Glomerular endothelial cell (primary cell): ENCODE data around the gene MYO6. TPM values are rescaled to one million over a fixed set of nuclear protein-coding genes. Genes with fewer than 3 reads are reported as not detected.
"Not testable (repeated sequence)": the region's sequence is repeated elsewhere in the genome, so short reads cannot be mapped to it uniquely, and the experiment has no call there.

Experiments used
- DNase-seq: peaks from one replicate; pipeline ENCODE4 v3.0.0-alpha.2; 2011; ENCODE audit warnings: low read depth, low spot score; ENCODE audit errors: extremely low read depth
- total RNA-seq: library from RNA; depleted of rRNA; stranded (reverse); fragments of >200 nt; gene quantifications from 2 replicates; pipeline ENCODE4 v1.2.3, GENCODE V29; 2015

The MYO6 gene
- total RNA-seq, 1 donor from 2014 or later = 55.8 TPM

DNA sequence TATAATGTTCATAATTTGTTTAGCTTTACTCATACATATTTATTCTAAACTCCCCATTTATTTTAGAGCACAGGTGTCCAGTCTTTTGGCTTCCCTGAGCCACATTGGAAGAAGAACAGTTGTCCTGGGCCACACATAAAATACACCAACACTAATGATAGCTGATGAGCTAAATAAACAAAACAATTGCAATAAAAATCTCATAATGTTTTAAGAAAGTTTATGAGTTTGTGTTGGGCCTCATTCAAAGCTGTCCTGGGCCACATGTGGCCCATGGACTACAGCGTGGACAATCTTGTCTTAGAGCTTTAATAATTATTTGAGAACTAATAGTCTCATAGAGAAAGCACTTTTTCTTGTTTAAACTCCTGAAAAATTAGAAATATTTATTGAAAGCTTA is 131.3 kb downstream of the MYO6 start:
- no peak for DNase-seq

DNA sequence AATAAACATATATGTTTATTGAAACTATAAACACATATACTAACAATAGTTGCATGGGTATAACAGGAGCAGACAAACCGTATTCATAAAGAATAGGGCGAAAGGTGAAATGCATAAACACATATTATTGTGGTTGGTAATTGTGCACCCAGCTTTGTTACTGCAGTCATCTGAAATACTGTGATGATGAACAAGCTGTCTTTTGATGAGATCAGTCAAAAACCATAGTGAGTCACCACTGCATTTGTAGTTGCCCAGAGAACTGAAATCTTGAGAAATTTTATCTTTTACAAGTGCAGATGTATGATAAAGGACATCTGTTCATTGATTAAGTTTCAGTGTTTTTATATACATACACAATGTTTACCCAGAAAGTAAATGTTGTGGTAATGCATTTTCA is 133.7 kb downstream of the MYO6 start:
- no peak for DNase-seq

DNA sequence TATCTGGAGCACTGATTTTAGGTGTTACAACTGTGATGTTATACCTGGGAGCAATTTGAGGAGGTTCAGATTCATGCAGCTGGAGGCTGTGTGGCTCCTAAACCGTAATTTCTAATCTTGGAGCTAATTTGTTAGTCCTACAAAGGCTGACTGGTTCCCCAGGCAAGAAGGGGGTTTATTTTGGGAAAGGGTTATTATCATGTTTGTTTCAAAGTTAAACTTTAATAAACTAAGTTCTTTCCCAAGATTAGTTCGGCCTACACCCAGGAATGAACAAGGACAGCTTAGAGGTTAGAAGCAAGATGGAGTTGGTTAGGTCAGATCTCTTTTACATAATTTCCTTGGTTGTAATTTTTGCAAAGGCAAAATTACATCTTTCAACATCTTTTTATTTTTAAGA is 135.8 kb downstream of the MYO6 start:
- DNase-seq = no peak

DNA sequence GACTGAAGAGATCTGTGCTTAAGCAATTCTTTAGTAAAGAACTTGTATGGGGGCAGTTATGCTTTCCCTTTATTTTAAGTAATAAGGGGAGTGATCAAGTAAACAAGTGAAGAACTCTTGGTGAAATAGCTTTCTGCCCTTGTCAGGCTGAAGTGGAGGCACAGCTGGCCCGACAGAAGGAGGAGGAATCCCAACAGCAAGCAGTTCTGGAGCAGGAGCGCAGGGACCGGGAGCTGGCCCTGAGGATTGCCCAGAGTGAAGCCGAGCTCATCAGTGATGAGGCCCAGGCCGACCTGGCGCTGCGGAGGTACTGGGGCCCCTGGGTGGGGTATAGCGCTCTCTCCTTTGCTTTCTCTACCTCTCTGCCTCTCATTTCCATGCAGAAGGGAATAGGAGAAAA is 143.3 kb downstream of the MYO6 start:
- no peak for DNase-seq

DNA sequence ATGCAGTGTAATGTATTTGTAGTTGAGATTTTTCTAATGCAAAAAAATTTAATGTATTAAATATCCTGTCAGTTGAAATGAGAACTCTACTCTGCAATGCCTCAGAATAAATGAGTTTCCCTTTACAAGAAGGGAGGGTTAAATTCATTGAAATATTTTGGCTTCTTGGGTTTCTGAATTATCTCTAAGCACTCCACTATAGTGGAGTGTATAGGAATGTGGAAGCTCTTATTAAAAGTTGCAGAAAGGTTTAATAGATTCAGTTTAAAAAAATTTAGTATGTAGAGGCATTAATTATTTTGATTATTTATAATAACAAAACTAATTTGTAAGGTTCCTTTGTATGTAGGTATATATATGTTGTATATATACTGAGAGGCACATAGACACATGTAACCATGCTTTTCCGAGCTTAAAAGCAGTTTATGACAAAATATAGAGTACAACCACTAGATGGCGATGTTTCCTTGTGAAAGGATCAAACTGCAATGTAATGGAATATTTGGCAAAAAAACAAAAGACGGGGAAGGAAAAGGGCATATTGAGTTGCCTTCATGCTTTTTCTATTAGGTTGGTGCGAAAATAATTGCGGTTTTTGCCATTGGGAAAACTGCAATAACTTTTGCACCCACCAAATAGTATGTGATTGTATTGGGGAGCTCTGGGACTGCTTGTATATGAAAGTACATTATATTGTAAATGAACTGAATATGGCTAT is 144.2 kb downstream of the MYO6 start:
- peak; percentile 69 for DNase-seq

DNA sequence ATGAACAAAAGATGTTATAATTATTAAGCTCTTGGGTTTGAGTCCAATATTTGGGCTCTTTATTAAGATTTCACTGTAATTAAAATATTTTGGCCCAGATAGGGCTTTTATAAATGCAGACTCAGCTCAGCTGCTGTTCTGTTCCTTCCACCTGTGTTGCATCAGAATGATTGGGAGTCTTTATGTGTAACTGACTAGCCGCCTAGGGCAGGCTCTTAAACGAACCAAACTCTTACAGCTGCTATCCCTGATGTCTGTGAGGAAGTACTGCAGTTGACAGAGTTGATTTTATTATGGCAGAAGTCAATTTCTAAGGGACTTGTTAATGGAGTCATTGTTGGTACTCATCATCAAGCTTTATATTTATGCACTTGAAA is 144.7 kb downstream of the MYO6 start:
- no peak for DNase-seq

DNA sequence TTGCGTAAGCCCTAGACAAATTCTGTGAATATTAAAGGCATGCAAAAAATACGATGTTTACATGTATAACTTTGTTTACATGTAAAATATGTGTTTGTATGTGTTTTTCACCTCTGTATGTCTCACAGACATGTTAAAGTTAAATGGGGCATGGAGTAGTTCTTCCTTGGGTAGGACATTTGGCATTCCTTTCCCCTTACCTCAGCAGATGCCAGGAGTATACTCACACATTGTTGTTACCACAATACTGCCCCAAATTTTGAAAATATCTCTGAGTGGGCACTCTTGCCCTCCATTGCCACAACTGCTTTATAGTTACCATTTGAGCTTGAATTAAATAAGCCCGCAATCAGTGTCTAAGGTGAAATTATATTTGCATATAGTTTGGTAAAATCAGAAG is 147.5 kb downstream of the MYO6 start:
- no peak for DNase-seq

DNA sequence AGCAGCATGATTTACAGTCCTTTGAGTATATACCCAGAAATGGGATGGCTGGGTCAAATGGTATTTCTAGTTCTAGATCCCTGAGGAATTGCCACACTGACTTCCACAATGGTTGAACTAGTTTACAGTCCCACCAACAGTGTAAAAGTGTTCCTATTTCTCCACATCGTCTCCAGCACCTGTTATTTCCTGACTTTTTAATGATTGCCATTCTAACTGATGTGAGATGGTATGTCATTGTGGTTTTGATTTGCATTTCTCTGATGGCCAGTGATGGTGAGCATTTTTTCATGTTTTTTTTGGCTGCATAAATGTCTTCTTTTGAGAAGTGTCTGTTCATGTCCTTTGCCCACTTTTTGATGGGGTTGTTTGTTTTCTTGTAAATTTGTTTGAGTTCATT is 151.2 kb downstream of the MYO6 start:
- not testable (repeated sequence) for DNase-seq

DNA sequence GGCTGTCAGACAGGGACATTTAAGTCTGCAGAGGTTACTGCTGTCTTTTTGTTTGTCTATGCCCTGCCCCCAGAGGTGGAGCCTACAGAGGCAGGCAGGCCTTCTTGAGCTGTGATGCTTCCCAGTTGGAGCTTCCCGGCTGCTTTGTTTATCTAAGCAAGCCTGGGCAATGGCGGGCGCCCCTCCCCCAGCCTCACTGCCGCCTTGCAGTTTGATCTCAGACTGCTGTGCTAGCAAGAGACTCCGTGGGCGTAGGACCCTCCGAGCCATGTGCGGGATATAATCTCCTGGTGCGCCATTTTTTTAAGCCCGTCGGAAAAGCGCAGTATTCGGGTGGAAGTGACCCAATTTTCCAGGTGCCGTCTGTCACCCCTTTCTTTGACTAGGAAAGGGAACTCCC is 156.1 kb downstream of the MYO6 start:
- DNase-seq = not testable (repeated sequence)

DNA sequence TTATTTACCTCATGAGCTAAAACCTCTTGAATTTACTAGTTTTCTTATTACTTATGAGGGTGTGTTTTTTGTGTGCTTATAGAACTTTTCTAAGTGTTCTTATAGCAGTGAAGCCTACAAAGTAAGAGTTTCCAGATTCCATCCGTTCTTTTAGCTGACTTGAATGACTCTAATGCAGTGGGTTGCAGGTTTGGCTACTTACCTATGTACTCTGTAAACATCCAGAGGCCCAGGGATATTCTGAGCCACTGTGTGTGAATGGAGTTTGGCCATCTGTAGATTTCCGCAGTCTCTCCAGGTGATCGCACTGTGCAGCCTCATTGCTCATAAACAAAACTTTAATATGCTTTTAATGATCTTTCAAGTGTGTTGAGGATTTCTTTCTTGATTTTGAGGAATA is 157.8 kb downstream of the MYO6 start:
- no peak for DNase-seq

DNA sequence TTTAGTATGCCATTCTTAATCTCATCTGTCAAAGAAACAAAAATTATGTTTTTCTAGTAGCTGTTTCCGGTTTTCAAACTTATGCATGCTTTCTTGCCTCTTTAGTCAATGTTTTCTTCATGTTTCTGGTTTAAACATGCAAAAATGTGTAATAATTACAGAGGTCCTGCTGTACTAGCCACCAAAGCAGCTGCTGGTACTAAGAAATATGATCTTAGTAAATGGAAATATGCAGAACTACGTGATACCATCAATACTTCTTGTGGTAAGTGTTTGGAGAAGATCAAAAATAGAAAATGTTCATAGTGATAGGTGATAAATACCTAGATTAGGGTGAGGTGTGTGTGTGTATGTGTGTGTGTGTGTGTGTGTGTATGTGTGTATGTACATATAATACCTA is 158.4 kb downstream of the MYO6 start:
- DNase-seq = no peak

DNA sequence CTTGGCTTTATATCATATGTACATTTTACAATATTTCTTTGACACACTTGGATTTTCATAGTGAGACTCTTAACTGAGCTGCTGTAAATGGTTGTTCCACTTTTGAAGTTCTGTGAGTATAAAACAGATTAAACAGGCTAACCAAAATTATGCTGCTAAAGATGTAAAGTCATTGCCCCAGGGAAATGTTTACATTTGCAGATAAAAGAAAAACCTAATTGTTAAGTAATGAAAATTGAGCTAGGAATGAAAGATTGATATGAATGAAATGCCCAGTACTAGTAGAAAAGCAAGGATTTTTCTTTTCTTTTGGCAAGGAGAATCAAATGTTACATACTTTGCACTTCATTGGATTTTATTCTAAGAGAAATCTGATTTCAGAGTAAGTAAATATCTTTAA is 164.0 kb downstream of the MYO6 start:
- no peak for DNase-seq

DNA sequence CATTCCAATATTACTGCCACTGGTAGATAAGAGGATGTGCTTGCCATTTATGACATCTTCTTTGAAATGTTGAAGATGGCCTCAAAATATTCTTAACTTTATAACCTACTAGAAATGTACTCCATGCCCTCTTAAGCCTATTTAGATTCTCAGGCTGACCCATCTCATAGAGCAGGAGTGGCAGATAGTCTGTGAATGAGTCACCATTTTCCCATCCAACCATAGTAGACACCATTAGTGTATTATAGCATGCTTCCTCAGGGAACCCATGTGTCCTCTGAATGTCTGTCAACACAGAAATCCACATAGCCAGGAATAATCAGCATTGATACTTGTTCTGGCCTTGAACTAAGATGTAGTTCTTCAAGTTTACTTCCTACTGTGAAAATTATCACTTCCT is 173.2 kb downstream of the MYO6 start:
- no peak for DNase-seq

DNA sequence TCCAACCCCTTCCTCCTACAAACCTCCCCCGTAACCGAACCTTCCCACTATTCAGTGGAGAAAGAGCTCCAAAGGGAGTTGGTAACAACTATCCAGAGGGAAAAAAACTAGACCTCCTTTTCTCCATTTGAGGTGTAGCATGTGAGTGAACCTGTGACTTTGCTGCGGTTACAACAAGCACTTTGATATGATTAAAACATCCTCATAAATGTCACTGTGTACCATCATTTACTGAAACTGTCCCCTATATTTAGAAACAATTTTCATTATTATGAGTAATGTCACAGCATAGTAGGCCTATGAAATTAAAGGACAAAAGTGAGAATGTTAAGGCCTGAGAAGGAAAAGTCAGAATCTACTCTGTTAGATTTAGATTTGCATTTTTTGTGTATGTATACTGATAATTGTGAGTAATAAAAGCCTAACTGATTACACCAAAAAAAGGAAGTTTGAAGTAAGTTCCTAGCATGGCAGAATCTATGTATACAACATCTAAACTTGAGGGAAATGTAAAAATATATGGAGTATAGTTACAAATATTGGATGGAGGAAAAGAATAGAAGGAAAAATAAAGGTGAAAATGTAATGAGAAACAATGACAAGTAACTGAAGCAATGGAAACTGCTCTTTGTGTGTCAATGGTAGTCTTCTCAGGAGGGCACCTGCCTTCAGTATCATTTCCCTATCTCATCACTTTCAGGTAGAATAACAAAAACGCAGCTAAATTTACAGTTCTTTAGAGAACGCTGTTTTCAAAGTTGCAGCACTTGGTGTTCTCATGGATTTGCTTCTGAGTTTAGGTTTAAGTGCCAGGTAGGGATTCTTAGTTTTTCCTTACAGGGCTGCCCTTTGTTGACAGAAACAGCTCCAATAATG is 177.5 kb downstream of the MYO6 start:
- no peak for DNase-seq

DNA sequence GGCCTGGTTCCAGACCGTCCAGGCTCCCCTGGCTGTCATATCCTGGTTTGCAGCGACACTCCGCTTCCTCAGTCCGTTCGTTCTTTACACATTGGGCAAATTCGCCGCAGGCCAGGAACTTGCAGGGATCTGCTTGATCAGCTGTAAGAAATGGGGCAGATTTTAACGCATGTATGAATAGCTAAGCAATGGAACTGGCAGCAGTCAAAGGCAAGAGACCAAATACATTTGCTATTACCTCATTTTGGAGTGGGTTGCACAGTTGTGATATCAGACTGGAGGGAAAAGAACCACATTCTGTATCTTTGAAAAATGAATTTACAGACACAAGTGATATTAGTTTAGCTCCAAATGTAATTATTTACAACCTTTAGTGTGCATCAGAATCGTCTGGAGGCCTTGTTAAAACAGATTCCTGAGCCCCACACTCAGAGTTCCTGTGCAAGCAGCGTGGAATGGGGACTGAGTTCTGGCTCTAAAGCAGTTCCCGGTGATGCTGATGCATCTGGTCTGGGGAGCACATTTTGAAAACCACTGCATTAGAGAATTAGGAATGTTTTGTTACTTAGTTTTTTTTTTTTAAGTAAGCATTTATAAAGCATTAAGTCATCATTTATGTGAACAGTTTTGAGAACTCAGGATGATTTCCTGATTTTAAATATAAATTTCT is 182.1 kb downstream of the MYO6 start:
- DNase-seq = no peak

DNA sequence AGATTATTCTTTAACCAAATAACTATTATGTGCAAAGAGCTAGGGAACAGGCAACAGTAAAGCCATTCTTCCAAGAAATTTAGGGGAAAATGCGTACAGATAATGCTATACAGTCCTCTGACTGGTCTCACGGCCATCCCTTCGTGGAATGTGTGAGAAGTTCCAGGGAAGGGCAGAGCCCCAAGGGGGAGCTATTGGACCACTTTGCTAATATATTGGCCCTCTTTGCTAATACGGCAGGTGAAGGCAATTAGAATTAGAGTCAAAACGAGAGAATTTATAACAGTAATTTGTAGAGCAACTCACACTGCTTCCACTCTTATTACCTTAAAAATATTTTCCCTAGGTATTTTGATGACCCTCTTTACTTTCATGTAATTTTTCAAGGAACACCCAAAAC is 183.0 kb downstream of the MYO6 start:
- no peak for DNase-seq

DNA sequence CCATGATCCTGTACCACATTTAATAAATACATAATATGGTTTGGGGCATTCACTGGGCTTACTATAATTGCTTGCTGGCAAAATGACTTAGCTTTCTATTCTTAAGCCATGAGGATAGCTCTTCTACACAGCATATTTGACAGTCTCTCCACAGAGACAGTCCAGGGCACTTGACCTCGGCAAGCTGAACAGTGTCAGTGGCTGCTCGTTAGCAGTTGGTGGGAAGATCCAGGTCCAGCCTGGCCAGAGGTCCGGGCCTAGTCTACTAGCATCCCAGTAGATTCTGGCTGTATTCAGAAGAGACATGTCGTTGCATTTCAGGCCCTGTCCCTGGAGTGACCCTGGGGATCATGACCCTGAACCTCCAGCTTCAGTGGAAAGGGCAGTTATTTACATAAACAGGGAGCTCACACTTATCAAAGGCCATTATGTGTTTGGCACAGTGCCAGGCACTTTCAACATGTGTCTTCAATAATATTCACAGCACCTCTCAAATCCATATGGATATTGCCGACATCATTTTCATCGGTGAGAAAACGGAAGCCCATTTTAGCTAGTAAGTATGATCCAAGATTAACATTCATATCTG is 184.4 kb downstream of the MYO6 start:
- no peak for DNase-seq

DNA sequence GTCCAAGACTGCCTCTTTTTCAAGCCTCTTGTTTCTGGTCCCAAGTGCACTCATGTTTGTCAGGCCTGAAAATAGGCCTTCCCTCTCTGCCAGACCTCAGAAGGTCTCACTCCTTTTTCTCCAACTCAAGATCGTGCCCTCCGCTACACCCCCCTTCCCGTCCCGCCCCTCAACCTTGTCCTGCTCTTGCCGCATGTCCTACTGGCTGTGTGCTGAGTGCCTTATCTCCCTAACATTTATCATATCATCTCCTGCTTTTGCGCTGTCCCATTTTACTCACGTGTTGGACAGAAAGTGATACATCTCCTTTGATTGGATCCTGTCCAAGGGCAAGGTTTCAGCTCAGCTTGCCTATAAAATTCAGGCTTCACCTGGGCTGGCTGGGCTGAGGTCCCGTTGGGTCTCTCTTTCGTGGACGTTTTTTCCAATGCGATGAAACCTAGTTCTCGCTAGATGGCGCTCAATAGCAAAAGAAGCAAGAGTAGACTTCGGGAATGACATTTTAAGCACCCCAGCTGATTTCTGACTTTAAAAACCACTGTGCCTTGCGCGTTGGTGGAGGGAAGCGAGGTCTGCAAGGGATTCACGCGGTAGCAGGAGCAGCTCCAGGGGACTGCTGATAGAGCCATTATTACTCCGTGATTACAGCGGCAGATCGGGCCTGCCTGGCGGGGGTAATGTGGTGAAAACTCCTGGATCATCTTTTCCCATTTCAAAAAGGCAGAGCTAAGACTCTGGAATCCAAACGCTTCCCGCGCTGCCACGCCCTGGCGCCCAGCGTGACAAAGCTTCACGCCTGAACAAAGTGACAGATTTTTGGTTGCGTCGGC is 185.8 kb downstream of the MYO6 start:
- DNase-seq = peak; percentile 60

DNA sequence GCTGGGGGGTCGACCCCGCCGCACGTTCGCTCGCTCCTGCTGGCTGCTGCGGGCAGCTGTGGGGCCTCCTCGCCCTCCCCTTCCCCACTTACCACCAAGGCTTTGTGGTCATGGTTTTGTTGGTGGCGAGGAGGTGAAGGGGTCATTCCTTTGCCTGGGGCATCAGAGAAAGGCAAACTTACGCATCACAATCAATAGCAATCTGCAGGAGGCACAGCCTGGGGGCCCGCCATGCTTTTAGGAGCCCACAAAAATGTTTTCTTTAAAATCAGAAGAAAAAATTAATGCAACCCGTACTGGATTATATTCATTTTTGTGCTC is 186.4 kb downstream of the MYO6 start:
- DNase-seq = no peak

DNA sequence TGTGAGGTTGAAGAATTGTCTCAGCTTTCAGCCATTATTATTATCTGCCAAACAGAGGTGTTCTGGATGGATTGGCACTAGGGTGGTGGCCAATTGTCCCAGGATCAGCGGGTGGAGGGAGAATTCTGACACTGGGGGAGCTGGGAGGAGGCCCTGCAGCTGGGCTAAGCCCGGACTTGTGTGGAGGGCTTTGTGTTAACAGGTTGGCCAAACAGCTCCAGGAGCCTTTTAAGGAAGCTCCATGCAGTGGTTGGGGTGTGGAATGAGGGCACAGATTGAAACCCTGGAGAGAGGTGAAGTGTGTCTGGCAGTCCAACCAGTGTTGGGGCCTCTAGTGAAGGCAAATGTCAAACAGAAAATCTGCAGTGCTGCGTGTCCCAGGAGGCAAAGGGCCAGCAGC is 187.6 kb downstream of the MYO6 start:
- no peak for DNase-seq

DNA sequence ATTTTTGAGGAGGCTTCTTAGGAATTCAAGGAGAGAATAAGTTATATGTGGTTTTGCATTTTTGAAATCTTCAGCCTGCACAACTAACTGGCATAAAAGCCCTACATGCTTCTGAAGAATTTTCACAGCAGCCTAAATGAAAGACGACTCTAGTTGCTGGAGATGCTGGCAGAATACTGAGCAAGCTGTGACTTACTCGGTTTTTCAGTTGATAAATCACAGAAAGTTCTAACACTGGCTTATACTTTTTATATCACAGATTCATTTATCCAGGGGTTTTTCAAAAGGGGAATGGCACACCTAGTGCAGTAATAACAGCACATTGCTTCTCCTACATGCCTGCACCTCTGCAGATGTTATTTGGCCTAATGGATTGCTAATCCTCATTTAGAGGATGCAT is 188.8 kb downstream of the MYO6 start:
- DNase-seq = no peak
